Dedifferentiated amniotic fluid mesenchymal stem cell (primary cell): Measurements from ENCODE around the gene METAP1D.
"Not testable (repeated sequence)": the region's sequence is repeated elsewhere in the genome, so short reads cannot be mapped to it uniquely, and the experiment has no call there.

Source experiments
- DNase-seq: peaks from one replicate; pipeline ENCODE4 v3.0.0-alpha.2; 2016; ENCODE audit errors: extremely low spot score

METAP1D gene

GRCh38 chr2:171999604-172000469, at the start of gene METAP1D:
METAP1D (plus strand) TSS chr2:171999953; CDS start chr2:171999970, 17 bp downstream.
- peak; percentile 77 for DNase-seq

DNA sequence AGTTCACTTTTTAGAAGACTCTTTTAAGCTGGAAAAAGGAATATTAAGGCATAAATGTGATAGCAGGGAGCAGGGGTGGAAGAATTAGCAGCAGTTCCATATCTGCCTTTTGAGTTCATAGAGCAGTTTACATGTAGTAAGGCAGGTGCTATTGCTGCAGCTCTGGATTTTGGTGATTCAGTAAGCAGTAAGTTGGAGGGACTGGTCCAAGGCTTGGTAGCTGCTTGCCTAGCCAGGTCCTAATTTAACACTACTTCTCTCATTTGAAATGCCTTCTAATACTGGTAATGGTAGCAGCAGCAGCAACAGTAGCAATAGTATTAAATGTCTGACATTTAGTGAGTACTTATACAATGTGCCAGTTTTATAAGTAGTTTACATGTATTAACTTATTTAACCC, 47.5 kb upstream of the METAP1D start:
- DNase-seq = no peak

- no peak for DNase-seq
Observed at GRCh38 chr2:171952748-171953147, 47.0 kb upstream of the METAP1D start.

GRCh38 chr2:171956135-171956825, 43.5 kb upstream of the METAP1D start:
- no peak for DNase-seq

- no peak for DNase-seq
Observed at GRCh38 chr2:171957061-171957460, 42.7 kb upstream of the METAP1D start.

DNA sequence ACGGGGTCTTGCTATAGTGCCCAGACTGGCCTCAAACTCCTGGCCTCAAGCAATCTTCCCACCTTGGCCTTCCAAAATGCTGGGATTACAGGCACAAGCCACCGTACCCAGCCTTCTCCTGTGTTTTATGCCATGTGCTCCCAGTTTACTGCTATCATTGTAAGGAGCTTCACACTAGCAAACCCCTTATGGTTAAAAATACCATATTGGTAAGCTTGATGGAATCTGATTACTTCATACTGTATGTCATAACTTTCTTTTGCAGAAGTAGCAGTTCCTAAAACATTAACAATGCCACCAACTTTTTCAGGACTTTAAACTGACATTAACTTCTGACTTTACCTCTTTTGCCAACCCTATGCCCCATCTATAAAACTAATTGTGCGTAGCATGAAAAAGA, 41.3 kb upstream of the METAP1D start:
- peak; percentile 55 for DNase-seq

GRCh38 chr2:171959998-171960397, 39.8 kb upstream of the METAP1D start:
- no peak for DNase-seq

DNA sequence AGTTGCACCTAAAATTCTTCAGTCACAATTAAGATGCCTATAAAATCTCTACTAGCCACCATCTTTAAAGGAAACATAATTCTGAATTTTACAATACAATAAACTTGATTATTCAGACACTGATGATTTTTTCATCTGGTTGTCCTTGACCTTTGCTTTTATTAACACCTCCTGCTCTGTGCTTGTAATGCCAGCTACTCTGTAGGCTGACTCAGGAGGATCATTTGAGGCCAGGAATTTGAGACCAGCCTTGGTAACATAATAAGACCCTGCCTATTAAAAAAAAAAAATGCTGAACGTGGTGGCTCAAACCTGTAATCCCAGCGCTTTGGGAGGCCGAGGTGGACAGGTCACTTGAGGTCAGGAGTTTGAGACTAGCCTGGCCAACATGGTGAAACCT, 39.2 kb upstream of the METAP1D start:
- DNase-seq = no peak

DNA sequence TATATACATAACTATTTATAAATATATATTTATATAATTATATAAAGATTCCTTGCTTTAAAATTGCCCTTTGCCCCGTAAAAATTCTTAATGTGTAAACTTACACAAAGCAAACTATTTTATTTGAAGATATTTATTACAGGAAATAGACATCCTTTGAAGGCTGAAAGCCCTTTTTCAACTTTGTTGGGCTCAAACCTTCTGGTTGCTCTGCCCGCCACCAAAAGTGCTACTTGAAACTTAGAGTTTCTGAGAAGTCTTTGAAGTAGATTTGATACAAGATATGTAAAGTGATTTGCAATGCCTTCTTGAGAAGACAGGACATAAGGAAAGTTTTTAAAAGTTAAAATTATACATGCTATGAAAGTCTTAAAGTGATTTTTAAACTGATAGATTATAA, 36.6 kb upstream of the METAP1D start:
- no peak for DNase-seq

DNA sequence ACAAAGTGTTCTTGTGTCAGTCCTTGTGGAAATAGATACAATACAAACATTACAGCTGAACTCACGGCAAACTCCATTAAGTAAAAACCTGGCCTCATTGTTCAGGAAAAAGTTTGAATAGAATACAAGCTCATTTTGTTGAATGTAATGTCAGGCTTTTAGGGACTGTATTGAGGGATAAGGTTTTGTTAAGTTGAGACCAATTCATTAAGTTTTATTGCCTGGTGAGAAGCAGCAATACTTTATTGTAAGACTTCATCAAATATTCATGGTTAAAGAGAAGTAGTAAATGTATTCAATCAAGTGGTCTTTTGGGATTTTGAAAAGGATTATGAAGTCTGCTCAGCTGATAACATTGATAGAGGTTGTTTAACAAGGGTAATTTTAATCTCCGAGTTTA, 35.4 kb upstream of the METAP1D start:
- DNase-seq = no peak

GRCh38 chr2:171965238-171965637, 34.5 kb upstream of the METAP1D start:
- DNase-seq = no peak

- DNase-seq = no peak
Observed at GRCh38 chr2:171965661-171966060, 34.1 kb upstream of the METAP1D start.

- no peak for DNase-seq
Observed at GRCh38 chr2:171966235-171966634, 33.5 kb upstream of the METAP1D start.

DNA sequence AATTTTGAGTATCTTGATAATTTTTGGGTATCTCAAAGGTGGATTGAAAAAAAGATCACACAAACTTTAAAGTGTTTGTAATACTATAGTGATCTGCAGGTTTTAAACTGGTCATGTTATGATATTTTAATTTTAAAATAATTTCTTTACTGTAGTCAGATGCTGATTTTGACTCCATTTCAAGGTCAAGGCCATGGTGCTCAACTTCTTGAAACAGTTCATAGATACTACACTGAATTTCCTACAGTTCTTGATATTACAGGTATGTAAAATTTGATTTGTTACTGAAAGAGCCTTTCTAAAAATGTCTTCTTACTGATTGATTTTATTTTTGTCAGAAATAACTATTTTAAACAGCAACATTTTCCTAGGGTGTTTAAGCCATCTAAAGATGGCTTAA, 33.1 kb upstream of the METAP1D start:
- no peak for DNase-seq

GRCh38 chr2:171968509-171968908, 31.2 kb upstream of the METAP1D start:
- no peak for DNase-seq

GRCh38 chr2:171972329-171972982, 27.3 kb upstream of the METAP1D start:
- no peak for DNase-seq

GRCh38 chr2:171979103-171979502, 20.6 kb upstream of the METAP1D start:
- DNase-seq = no peak

DNA sequence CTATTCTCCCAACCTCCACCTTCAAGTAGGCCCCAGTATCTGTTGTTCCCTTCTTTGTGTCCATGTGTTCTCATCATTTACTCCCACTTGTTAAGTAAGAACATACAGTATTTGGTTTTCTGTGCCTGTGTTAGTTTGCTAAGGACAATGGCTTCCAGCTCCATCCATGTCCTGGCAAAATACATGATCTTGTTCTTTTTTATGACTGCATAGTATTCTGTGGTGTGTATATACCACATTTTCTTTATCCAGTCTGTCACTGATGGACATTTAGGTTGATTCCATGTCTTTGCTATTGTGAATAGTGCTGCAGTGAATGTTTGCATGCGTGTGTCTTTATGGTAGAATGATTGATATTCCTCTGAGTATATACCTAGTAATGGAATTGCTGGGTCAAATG, 15.8 kb upstream of the METAP1D start:
- DNase-seq = not testable (repeated sequence)

GRCh38 chr2:171985076-171985475, 14.7 kb upstream of the METAP1D start:
- DNase-seq = no peak

DNA sequence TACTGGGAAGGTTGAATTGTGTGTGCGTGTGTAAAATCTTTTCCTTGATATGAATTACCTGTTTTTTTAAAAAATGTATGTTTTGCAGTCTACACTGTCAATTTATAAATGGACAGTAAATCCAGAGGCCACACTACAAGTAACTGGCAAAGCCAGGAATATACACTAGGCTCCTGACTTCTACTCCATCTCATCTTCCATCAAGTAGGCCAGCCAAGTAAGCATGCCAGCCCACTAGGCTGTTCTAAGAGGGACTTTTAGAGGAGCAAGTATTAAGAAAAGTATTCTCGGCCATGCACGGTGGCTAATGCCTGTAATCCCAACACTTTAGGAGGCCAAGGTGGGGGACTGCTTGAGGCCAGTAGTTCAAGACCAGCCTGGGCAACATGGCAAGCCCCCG, 13.0 kb upstream of the METAP1D start:
- DNase-seq = no peak

GRCh38 chr2:171991027-171991426, 8.7 kb upstream of the METAP1D start:
- no peak for DNase-seq

DNA sequence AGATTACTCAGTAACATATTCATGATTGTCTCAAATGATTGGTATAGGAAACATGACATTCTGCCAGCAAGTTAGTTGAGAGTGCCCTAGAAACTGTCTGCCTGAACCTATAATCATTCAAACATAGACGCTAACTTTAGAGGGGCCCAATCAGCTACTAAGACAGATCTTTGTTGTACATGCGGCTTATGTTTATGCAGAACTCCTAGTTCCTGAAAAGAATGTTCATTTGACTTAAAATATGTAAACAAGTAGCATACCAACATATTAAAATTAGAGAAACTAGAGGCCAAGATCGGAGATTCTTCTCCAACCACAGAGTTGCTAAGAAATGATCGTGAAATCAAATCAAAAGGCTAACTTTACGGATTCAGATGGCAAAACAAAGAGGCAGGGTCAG, 4.2 kb upstream of the METAP1D start:
- no peak for DNase-seq

DNA sequence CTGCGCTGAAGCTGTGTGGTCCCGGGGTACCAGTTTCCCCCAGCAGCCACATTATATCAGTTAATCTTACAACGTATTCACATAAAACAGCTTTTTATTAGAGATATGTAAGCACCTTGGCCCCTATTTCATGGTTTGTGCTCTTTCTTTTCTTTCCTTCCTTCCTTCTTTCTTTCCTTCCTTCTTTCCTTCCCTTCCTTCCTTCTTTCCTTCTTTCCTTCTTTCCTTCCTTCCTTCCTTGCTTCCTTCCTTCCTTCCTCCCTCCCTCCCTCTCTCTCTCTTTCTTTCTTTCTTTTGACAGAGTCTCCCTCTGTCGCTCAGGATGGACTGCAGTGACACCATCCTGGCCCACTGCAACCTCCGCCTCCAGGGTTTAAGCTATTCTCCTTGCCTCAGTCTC, 3.7 kb upstream of the METAP1D start:
- DNase-seq = no peak
